RWPE1 (cell line): ENCODE data around the gene CORO2B.

Experiments
- CTCF ChIA-PET: fragments of 350-600 bp; sonication (Branson Sonifier 250); formaldehyde crosslinking; extraction: SDS; loops from one replicate; lab custom pipeline; 2021; lab: Yijun Ruan, JAX
- POLR2A ChIA-PET: fragments of 400-600 bp; formaldehyde crosslinking; extraction: SDS; loops from one replicate; lab custom pipeline; 2020; ENCODE audit warnings: antibody characterized with exemption; ENCODE audit not compliant: low non-redundant PET; lab: Yijun Ruan, JAX
- DNase-seq: peaks from one replicate; pipeline ENCODE4 v3.0.0; 2012; ENCODE audit warnings: low spot score
- H3K27ac ChIP-seq: fragments of 450-650 bp; 2 replicates; pipeline ENCODE4 v1.5.1; 2017
- TF ChIP-seq, protein P1 (sequence below): fragments of 450-650 bp; conservative IDR thresholded peaks from 2 replicates; pipeline ENCODE4 v1.5.1; 2017; ENCODE audit warnings: low read depth, mild to moderate bottlenecking

Gene CORO2B

GRCh38 chr15:68614286-68615035, 35.7 kb downstream of the CORO2B start:
- TF ChIP-seq, protein P1, sequence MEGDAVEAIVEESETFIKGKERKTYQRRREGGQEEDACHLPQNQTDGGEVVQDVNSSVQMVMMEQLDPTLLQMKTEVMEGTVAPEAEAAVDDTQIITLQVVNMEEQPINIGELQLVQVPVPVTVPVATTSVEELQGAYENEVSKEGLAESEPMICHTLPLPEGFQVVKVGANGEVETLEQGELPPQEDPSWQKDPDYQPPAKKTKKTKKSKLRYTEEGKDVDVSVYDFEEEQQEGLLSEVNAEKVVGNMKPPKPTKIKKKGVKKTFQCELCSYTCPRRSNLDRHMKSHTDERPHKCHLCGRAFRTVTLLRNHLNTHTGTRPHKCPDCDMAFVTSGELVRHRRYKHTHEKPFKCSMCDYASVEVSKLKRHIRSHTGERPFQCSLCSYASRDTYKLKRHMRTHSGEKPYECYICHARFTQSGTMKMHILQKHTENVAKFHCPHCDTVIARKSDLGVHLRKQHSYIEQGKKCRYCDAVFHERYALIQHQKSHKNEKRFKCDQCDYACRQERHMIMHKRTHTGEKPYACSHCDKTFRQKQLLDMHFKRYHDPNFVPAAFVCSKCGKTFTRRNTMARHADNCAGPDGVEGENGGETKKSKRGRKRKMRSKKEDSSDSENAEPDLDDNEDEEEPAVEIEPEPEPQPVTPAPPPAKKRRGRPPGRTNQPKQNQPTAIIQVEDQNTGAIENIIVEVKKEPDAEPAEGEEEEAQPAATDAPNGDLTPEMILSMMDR, result no peak
- H3K27ac ChIP-seq, result no peak overlapping the region
- POLR2A ChIA-PET, result no interaction called here
- no peak for DNase-seq
- CTCF ChIA-PET, result no interaction called here

GRCh38 chr15:68615301-68615700, 36.5 kb downstream of the CORO2B start:
- no peak overlapping the region for H3K27ac ChIP-seq
- CTCF ChIA-PET, result no interaction called here
- POLR2A ChIA-PET, result no interaction called here

DNA sequence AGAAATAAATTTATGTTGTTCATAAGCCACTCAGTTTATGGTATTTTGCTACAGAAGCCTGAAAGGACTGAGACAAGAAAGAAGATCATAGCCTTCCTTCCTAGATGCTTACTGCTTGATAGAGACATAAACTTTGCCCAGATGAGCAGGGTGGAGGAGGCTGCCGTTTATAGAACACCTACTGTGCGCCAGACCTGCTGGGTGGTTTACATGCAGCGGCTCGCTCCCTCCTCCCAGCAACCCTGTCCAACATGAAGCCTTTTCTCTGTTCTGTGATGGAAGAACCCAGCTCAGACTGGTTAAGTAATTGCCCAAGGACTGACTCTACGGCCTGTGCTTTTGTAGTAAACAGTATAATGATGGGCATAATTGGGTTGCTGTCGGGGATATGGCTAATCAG, 37.0 kb downstream of the CORO2B start:
- POLR2A ChIA-PET, result no interaction called here
- no peak for DNase-seq
- H3K27ac ChIP-seq, result no peak overlapping the region
- TF ChIP-seq, protein P1, result no peak
- CTCF ChIA-PET, result no interaction called here

More at GRCh38 chr15:68615301-68615700, 36.5 kb downstream of the CORO2B start:
- DNase-seq, result no peak
- TF ChIP-seq, protein P1, result no peak

GRCh38 chr15:68616397-68616796, 37.6 kb downstream of the CORO2B start:
- TF ChIP-seq, protein P1, result no peak
- no peak overlapping the region for H3K27ac ChIP-seq
- ChIA-PET CTCF (no interaction called here), POLR2A (no interaction called here)
- DNase-seq, result no peak

DNA sequence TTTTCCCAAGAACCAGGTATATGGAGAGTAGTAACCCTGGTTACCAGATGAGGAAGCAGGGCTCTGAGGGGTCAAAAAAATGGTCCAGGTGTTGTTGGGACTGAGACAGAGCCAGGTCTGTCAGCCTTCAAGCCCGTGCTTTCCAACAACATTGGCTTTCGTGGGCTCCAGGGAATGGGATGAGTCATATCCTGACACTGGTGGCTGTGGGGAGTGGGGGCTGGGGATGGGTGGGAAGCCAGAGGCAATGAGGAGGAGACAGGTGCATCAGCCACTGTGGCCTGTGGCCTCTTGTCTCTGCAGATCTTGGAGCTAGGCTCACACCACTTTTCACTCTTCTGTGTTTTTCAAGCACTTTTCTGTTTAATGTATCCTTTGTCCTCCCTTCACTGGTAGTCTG, 38.2 kb downstream of the CORO2B start:
- no peak overlapping the region for H3K27ac ChIP-seq
- TF ChIP-seq, protein P1, result no peak
- CTCF ChIA-PET, result no interaction called here
- POLR2A ChIA-PET, result no interaction called here
- DNase-seq, result no peak

DNA sequence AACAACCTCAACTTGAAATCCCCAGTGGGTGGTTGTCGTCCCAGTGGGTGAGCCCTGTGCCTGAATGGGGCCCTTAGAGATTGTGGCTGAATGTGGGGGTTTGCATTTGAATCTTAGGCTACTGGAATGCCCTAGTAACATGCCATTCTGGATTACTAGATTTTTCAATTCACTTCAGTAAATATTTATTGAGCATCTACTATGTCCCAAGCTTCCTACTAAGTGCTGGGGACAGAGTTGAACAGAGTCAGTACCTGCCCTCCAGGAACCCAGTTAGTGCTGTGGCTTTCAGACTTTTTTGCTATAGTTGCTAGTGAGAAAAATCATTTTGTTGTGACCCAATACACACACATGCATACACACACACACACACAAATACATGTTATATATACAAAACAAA, 39.0 kb downstream of the CORO2B start:
- CTCF ChIA-PET, result no interaction called here
- no peak for DNase-seq
- TF ChIP-seq, protein P1, result no peak
- H3K27ac ChIP-seq, result no peak overlapping the region
- POLR2A ChIA-PET, result no interaction called here
